ENCODE results near the gene MTFR1L.

MTFR1L gene

DNA sequence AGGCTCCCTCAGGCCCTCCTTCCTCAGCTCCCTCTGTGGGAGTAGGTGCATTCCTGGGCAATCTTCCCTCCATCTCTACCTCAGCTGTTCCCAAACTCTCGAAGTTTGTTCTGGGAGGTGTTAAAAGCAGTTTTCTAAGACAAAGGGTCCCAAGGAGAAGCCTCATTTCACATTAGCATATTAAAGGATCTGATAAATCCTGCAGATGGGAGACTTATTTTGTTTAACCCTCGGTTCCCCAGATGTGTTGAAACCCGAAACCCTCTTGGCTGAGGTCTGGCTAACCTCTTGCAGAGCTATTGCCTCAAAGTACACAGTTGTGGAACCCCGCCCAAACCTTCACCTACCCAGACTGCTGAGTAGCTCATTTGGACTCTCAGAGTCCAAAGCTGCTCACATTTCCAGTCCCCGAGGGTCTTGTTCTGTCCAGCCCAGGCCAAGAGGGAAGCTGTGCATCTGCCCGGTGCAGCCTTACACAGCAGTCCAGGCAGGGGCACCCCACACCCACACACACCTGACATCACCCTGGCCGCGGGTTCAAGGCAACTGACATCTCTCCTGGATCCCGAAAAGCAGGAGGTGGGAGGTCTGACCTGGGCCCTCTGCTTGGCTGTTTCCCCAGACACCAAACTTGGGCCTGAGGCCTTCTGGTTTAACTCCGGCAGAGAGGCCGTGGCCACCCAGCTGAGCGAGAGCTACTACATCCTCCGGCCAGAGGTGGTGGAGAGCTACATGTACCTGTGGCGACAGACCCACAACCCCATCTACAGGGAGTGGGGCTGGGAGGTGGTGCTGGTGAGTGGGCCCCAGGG is 39.2 kb upstream of the MTFR1L start:
- DNase-seq (ENCODE audit: low read depth, low spot score) = no peak
- ChIA-PET POLR2A (no interaction called here), CTCF (interaction anchor here (1.1 to 1.4 kb wide), 3 partner anchors 11 to 172 kb away, joined by 3 to 4 read pairs (median 3); no protein-coding TSS in a partner anchor)
- H3K4me3 ChIP-seq (ENCODE audit: low read depth, low read length) = no peak overlapping the region
- TF ChIP-seq, protein P1, sequence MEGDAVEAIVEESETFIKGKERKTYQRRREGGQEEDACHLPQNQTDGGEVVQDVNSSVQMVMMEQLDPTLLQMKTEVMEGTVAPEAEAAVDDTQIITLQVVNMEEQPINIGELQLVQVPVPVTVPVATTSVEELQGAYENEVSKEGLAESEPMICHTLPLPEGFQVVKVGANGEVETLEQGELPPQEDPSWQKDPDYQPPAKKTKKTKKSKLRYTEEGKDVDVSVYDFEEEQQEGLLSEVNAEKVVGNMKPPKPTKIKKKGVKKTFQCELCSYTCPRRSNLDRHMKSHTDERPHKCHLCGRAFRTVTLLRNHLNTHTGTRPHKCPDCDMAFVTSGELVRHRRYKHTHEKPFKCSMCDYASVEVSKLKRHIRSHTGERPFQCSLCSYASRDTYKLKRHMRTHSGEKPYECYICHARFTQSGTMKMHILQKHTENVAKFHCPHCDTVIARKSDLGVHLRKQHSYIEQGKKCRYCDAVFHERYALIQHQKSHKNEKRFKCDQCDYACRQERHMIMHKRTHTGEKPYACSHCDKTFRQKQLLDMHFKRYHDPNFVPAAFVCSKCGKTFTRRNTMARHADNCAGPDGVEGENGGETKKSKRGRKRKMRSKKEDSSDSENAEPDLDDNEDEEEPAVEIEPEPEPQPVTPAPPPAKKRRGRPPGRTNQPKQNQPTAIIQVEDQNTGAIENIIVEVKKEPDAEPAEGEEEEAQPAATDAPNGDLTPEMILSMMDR (IDR thresholded peaks at IDR 0.05; ENCODE audit: insufficient read depth, low read length, missing control alignments) = no peak

- CTCF ChIA-PET = interaction anchor here (1.1 kb wide), 1 partner anchor 172 kb away, joined by 3 read pairs; no protein-coding TSS in a partner anchor
- POLR2A ChIA-PET = no interaction called here
- DNase-seq (ENCODE audit: low read depth, low spot score) = no peak
- TF ChIP-seq, protein P1 (IDR thresholded peaks at IDR 0.05; ENCODE audit: insufficient read depth, low read length, missing control alignments) = no peak
- no peak overlapping the region for H3K4me3 ChIP-seq (ENCODE audit: low read depth, low read length)
Observed at GRCh38 chr1:25781130-25781433, 38.7 kb upstream of the MTFR1L start.

DNA sequence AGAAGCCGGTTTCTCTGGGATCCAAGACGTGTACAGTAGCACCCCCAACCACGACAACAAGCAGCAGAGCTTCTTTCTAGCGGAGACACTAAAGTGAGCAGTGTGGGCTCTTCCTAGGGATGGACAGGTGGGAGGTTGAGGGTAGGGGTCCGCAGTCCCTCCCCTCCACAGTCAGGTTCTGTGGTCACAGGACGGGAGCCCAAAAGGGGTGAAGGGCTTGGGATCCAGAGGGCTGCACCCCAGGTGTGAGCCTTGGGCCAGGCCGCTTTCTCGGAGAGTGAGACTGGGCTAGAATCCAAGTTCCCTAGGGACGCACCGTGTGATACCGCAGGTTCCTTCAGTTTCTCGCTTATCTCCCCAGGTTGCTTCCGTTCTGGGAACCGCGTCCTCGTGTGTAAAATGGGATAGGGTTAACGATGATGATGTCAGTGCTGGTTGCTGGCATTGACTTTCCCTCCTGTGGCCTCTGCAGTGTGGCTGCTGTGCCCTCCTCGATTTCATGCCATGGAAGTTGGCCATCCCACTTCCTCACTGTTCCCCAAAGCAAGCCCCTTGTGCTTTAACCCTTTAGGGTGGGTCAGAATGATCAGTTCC is 37.0 kb upstream of the MTFR1L start:
- no peak for DNase-seq (ENCODE audit: low read depth, low spot score)
- TF ChIP-seq, protein P1 (IDR thresholded peaks at IDR 0.05; ENCODE audit: insufficient read depth, low read length, missing control alignments) = no peak
- CTCF ChIA-PET = interaction anchor here (0.8 to 1.7 kb wide), 2 partner anchors 15 to 16 kb away, joined by 4 to 5 read pairs; no protein-coding TSS in a partner anchor
- no peak overlapping the region for H3K4me3 ChIP-seq (ENCODE audit: low read depth, low read length)
- POLR2A ChIA-PET = no interaction called here

GRCh38 chr1:25784575-25785051 is 35.1 kb upstream of the MTFR1L start:
- no peak for DNase-seq (ENCODE audit: low read depth, low spot score)
- no peak overlapping the region for H3K4me3 ChIP-seq (ENCODE audit: low read depth, low read length)
- TF ChIP-seq, protein P1 (IDR thresholded peaks at IDR 0.05; ENCODE audit: insufficient read depth, low read length, missing control alignments) = no peak
- ChIA-PET POLR2A (no interaction called here), CTCF (interaction anchor here (1.1 kb wide), 1 partner anchor 11 kb away, joined by 3 read pairs; no protein-coding TSS in a partner anchor)

- CTCF ChIA-PET = interaction anchor here (1.1 to 1.4 kb wide), 4 partner anchors 11 to 176 kb away, joined by 3 to 6 read pairs (median 4); no protein-coding TSS in a partner anchor
- no peak for DNase-seq (ENCODE audit: low read depth, low spot score)
- TF ChIP-seq, protein P1 (IDR thresholded peaks at IDR 0.05; ENCODE audit: insufficient read depth, low read length, missing control alignments) = no peak
- no peak overlapping the region for H3K4me3 ChIP-seq (ENCODE audit: low read depth, low read length)
- POLR2A ChIA-PET = interaction anchor here (0.7 kb wide), 1 partner anchor 177 kb away, joined by 5 read pairs; no protein-coding TSS in a partner anchor
Observed at GRCh38 chr1:25785333-25786067, 34.3 kb upstream of the MTFR1L start.
